ENCODE data around the gene TUBA4A. TPM values are rescaled to one million over a fixed set of nuclear protein-coding genes. Genes with fewer than 3 reads are reported as not detected.

TUBA4A gene
- total and polyA plus RNA-seq, 7 donors = 47.1 to 109 (median 74.4) TPM

DNA sequence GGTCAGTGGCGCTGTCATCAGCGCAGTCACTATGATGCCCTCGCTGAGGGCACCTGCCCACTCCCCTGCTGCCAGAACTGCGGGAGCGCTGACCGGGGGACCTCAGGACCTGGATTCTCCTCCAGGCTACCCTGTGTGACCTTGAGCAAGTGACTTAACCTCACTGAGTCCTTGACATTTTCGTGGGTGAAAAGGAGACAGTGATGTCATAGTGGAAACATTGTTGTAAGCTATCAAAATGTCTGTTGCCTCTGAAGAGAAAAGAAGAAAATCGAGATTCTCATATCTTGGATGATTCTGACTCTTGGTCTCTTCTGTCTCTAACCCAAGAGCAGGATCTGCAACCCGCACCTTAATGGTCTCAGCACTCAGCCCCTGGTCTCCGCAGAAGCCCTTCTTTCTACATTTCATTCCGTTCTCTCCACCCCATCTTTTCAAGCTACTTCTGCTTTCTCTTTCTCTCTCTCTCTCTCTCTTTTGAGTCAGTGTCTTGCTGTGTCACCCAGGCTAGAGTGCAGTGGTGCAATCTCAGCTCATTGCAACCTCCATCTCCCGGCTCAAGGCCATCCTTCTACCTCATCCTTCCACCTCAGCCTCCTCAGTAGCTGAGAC, 978 bp upstream of the TUBA4A start:
- H3K4me1 ChIP-seq = peaks cover 0 to 45% (median 37%) of the 10 kb centered on the region in 4 donors
- no peak for DNase-seq

DNA sequence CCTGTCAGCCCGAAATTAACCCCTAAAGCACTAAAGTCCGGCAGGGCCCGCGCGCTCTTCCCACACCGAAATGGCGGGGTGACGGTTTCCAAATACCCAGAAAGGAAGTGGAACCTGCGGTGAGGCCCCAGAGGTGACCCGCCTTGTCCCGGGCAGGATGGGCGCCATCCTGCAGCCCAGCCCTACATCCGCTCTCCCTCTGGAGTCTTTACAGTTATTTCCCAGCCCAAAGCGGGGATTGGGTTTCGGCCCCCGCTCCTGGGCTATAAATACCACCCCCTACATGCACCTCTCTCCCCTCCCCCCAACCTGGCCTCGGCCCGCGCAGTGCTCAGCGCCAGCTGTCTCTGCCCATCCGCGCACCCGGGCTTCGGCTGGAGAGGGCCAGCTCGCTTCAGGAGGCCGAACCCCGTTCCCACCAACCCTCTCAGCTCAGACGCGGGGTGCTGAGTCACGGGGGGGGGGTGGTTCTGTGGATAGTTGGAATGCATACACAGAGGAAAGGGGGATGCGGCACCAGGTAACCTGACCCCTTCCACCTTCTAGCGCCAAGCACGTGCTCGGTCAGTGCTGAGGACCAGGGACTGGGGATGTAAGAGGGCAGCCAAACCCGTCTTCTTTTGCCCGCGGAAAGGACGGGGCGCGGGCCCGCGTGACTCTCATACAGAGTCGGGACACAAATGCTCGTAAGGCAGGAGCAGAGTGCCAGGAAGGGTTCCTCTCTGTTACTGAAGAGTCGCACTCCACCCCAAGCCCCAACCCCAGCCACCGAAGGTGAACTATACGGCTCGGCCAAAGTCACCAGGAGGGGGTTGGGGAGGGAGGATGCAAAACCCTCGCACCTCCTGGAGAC, 592 bp downstream of the TUBA4A start, which contains the start of gene TUBA4B:
TUBA4B (plus strand) TSS at position 344 of the 853 bp plus-strand sequence; CDS start at position 509, 165 bp downstream.
- DNase-seq = peak; percentile 78
- peaks cover 0 to 60% (median 52%) of the 10 kb centered on the region in 4 donors for H3K4me1 ChIP-seq

More for the DNA sequence above, 978 bp upstream of the TUBA4A start:
- Histone ChIP-seq H3K4me3 (peak overlapping the region; percentile 56 to 74 (median 60)), H3K27me3 (no peaks in the 10 kb centered on the region), H3K36me3 (peaks cover 0 to 16% (median 0%) of the 10 kb centered on the region in 4 donors), H3K9me3 (no peaks in the 10 kb centered on the region), H3K27ac (peak overlapping the region; percentile 79 to 87 (median 84))
- TF ChIP-seq POLR2AphosphoS5 (IDR thresholded peaks at IDR 0.05) (no peak), POLR2A (IDR thresholded peaks at IDR 0.05) (no peak), EP300 (IDR thresholded peaks at IDR 0.05) (no peak)
- TF ChIP-seq, protein P1, sequence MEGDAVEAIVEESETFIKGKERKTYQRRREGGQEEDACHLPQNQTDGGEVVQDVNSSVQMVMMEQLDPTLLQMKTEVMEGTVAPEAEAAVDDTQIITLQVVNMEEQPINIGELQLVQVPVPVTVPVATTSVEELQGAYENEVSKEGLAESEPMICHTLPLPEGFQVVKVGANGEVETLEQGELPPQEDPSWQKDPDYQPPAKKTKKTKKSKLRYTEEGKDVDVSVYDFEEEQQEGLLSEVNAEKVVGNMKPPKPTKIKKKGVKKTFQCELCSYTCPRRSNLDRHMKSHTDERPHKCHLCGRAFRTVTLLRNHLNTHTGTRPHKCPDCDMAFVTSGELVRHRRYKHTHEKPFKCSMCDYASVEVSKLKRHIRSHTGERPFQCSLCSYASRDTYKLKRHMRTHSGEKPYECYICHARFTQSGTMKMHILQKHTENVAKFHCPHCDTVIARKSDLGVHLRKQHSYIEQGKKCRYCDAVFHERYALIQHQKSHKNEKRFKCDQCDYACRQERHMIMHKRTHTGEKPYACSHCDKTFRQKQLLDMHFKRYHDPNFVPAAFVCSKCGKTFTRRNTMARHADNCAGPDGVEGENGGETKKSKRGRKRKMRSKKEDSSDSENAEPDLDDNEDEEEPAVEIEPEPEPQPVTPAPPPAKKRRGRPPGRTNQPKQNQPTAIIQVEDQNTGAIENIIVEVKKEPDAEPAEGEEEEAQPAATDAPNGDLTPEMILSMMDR (IDR thresholded peaks at IDR 0.05) = no peak
- intact Hi-C loops (cut with DNase I) = loop anchor here (2.0 to 5.0 kb wide), 2 partner anchors 37 to 40 kb away; partner anchors contain the start of gene ABCB6
- WGBS, 2 donors = 13 to 25% methylated on average over 12 of the region's 12 CpGs

DNA sequence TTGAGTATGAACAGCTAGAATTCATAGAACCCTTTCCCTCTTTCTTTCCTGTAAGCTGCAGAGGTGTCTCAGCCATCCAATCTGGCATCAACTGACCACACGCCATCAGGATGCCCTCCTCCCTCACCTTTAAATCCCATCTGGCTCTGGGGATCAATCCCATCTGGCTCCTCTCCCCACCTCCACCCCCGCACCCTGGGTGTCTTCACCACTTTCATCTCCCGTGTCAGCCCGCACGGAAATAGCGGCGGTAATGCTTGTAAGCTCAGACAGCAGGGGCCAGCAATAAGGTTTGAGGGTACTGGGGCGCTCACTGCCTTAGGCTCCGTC, 1.2 kb downstream of the TUBA4A start:
- no peak for DNase-seq
- intact Hi-C loops (cut with DNase I) = loop anchor here (2.0 to 5.0 kb wide), 3 partner anchors 26 to 76 kb away; partner anchors contain the start of genes ABCB6, CNPPD1 and DNAJB2
- TF ChIP-seq, protein P1 (IDR thresholded peaks at IDR 0.05) = no peak
- TF ChIP-seq POLR2A (IDR thresholded peaks at IDR 0.05) (no peak), EP300 (IDR thresholded peaks at IDR 0.05) (no peak), POLR2AphosphoS5 (IDR thresholded peaks at IDR 0.05) (no peak)
- WGBS, 2 donors = 2 to 8% methylated on average over 9 of the region's 9 CpGs
- Histone ChIP-seq H3K4me1 (peaks cover 0 to 60% (median 52%) of the 10 kb centered on the region in 4 donors), H3K4me3 (peak overlapping the region; percentile 56 to 74 (median 60)), H3K9me3 (no peaks in the 10 kb centered on the region), H3K36me3 (peaks cover 0 to 30% (median 7%) of the 10 kb centered on the region in 4 donors), H3K27me3 (no peaks in the 10 kb centered on the region), H3K27ac (peak overlapping the region; percentile 79 to 87 (median 84))

More for the DNA sequence above, 592 bp downstream of the TUBA4A start, which contains the start of gene TUBA4B:
- no peaks in the 10 kb centered on the region for H3K9me3 ChIP-seq
- H3K27me3 ChIP-seq = no peaks in the 10 kb centered on the region
- peak within 1 kb of the TSS; percentile 79 to 87 (median 84) for H3K27ac ChIP-seq
- peak within 1 kb of the TSS; percentile 56 to 74 (median 60) for H3K4me3 ChIP-seq
- TF ChIP-seq POLR2A (IDR thresholded peaks at IDR 0.05) (no peak), POLR2AphosphoS5 (IDR thresholded peaks at IDR 0.05) (peak in 1 of 4 donors; percentile 4)
- 1% methylated on average over 49 of the region's 49 CpGs for WGBS, 2 donors
- intact Hi-C loops (cut with DNase I) = loop anchor here (2.0 to 5.0 kb wide), 3 partner anchors 26 to 76 kb away; partner anchors contain the start of genes ABCB6, CNPPD1 and DNAJB2
- peaks cover 0 to 24% (median 4%) of the 10 kb centered on the region in 4 donors for H3K36me3 ChIP-seq

- TF ChIP-seq, protein P1 (IDR thresholded peaks at IDR 0.05) = no peak
- no peak for TF ChIP-seq POLR2AphosphoS5 (IDR thresholded peaks at IDR 0.05)
- TF ChIP-seq POLR2A (IDR thresholded peaks at IDR 0.05) = no peak
- TF ChIP-seq EP300 (IDR thresholded peaks at IDR 0.05) = no peak
- peaks cover 0 to 34% (median 8%) of the 10 kb centered on the region in 4 donors for H3K36me3 ChIP-seq
- H3K4me3 ChIP-seq = peak overlapping the region in 2 of 4 donors; percentile 60 to 74
- H3K4me1 ChIP-seq = peaks cover 0 to 60% (median 55%) of the 10 kb centered on the region in 4 donors
- peak overlapping the region; percentile 79 to 87 (median 84) for H3K27ac ChIP-seq
- no peak for DNase-seq
- intact Hi-C loops (cut with DNase I) = loop anchor here (2.0 to 5.0 kb wide), 3 partner anchors 27 to 75 kb away; partner anchors contain the start of genes ABCB6, CNPPD1 and DNAJB2
- 49 to 67% methylated on average over 5 of the region's 5 CpGs for WGBS, 2 donors
- H3K9me3 ChIP-seq = no peaks in the 10 kb centered on the region
- no peaks in the 10 kb centered on the region for H3K27me3 ChIP-seq
These were observed 1.6 kb downstream of the TUBA4A start for GRCh38 chr2:219252084-219252483.
